Prostate gland (tissue), 2 donors: Measurements from ENCODE around the gene GNAI3. TPM values are rescaled to one million over a fixed set of nuclear protein-coding genes. Genes with fewer than 3 reads are reported as not detected.

Experiments
- DNase-seq: peaks from one replicate; pipeline ENCODE4 v3.0.0-alpha.2; 2019; ENCODE audit warnings: low spot score
- H3K27ac ChIP-seq, 2 donors: fragments of 200-600 bp; sonication (generic); 2 replicates each; pipeline ENCODE4 v1.5.1; 2017 to 2019
- H3K27me3 ChIP-seq: fragments of 200-600 bp; sonication (generic); replicated peaks from 2 replicates; pipeline ENCODE4 v1.5.1; 2019; ENCODE audit not compliant: insufficient read depth
- H3K36me3 ChIP-seq, 2 donors: fragments of 200-600 bp; sonication (generic); 1 replicate in 1 of 2; 2 replicates in 1 of 2; pipeline versions ENCODE4 v1.5.1 to v1.8.1; 2017 to 2019
- H3K4me1 ChIP-seq: fragments of 200-600 bp; sonication (generic); replicated peaks from 2 replicates; pipeline ENCODE4 v1.5.1; 2019
- H3K4me3 ChIP-seq, 2 donors: fragments of 200-600 bp; sonication (generic); 2 replicates each; pipeline ENCODE4 v1.5.1; 2017 to 2019
- H3K9me3 ChIP-seq: fragments of 200-600 bp; sonication (generic); 2 replicates; pipeline ENCODE4 v1.5.1; 2017
- POLR2A ChIP-seq: fragments of 450-650 bp; IDR thresholded peaks from one replicate; pipeline ENCODE4 v1.6.1; 2016; ENCODE audit warnings: antibody characterized with exemption, mild to moderate bottlenecking
- POLR2AphosphoS5 ChIP-seq: sonication (generic); formaldehyde crosslinking; IDR thresholded peaks from one replicate; pipeline ENCODE4 v1.6.1; 2017; ENCODE audit warnings: antibody characterized with exemption
- WGBS: methylation state at CpG from one replicate; pipeline ENCODE4 v1.1.5; 2018; 5-methylcytosine and 5-hydroxymethylcytosine counted together
- intact Hi-C: fragments of 100-400 bp; cut with DNase I; formaldehyde crosslinking; loops from one replicate; pipeline ENCODE4 v1.14.2; 2022
- total RNA-seq, 2 donors: library from RNA; depleted of rRNA; stranded (reverse); fragments of >200 nt; gene quantifications; one replicate each; pipeline ENCODE4 v1.1.0, GENCODE V29; 2016
- TF ChIP-seq, protein P1 (sequence below), 4 experiments: fragments of 200-600 bp in 2 of 4; fragments of 450-650 bp in 2 of 4; sonication (generic) in 2 of 4; IDR thresholded peaks; 1 replicate in 3 of 4; 2 replicates in 1 of 4; pipeline ENCODE4 v1.5.1; 2016 to 2019; ENCODE audit warnings: antibody characterized with exemption in 4 of 4, mild to moderate bottlenecking in 2 of 4, moderate library complexity in 2 of 4

The GNAI3 gene
- total RNA-seq, 2 donors from 2014 or later = 5.1 to 5.4 TPM

DNA sequence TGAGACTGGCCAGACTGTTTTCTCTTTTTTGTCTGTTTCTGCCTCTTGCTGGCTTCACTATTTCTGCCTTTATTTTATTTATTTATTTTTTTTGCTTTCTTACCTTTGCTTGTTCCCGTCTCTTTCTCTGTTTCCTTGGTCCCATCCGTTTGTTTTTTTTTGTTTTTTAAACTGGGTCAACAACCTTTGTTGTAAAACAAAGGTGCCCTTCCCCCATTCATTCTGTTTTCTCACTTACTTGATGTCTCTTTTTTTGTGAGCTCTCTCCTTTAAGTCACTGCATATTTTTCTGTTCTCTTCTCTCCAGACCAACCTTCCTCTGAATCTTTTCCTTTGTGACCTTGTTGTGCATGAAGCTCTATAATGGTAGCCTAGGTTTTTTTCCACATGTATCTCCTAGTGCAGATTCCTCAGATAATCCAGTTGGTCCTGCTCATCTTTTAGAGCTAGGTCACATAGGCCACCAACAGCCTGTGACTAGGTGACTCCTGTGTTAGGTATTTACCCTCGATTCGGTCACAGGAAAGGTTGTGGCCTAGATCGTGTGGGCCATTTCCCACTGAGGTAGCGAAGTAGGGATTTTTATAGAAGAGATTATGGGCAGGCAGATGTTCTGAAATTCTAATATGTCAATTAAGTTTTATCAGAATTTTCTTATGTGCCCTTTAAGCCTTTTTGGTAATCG, 15.9 kb downstream of the GNAI3 start:
- H3K36me3 ChIP-seq = no peaks in the 10 kb centered on the region
- intact Hi-C loops = no loop called here
- no peak for DNase-seq
- H3K27me3 ChIP-seq = no peaks in the 10 kb centered on the region
- WGBS = 78% methylated on average over 7 of the region's 7 CpGs
- H3K9me3 ChIP-seq = no peaks in the 10 kb centered on the region
- TF ChIP-seq POLR2A = no peak
- no peak for TF ChIP-seq POLR2AphosphoS5
- TF ChIP-seq, protein P1, sequence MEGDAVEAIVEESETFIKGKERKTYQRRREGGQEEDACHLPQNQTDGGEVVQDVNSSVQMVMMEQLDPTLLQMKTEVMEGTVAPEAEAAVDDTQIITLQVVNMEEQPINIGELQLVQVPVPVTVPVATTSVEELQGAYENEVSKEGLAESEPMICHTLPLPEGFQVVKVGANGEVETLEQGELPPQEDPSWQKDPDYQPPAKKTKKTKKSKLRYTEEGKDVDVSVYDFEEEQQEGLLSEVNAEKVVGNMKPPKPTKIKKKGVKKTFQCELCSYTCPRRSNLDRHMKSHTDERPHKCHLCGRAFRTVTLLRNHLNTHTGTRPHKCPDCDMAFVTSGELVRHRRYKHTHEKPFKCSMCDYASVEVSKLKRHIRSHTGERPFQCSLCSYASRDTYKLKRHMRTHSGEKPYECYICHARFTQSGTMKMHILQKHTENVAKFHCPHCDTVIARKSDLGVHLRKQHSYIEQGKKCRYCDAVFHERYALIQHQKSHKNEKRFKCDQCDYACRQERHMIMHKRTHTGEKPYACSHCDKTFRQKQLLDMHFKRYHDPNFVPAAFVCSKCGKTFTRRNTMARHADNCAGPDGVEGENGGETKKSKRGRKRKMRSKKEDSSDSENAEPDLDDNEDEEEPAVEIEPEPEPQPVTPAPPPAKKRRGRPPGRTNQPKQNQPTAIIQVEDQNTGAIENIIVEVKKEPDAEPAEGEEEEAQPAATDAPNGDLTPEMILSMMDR (IDR thresholded peaks at IDR 0.05) = no peak
- H3K4me3 ChIP-seq = no peak overlapping the region
- H3K4me1 ChIP-seq = peaks cover 8% of the 10 kb centered on the region
- no peak overlapping the region for H3K27ac ChIP-seq

DNA sequence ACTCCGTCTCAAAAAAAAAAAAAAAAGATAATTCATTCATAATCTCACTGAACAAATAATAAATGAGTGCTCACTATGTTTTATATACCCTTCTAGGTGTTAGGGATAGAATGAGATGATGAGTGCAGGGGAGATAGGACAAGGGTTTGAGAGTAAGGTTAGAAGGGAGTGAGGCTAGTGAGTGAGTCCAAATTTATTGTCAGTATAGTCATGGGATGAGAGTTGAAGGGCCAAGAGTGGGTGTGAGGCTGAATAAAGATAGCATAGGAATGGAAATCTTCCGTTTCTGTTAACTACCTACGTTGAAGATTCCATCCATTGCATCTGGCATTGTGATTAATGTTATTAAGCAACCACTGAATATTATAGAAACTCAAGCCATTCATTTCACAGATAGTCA, 16.8 kb downstream of the GNAI3 start:
- no peaks in the 10 kb centered on the region for H3K27me3 ChIP-seq
- no peak overlapping the region for H3K4me3 ChIP-seq
- H3K9me3 ChIP-seq = no peaks in the 10 kb centered on the region
- intact Hi-C loops = no loop called here
- no peak for DNase-seq
- TF ChIP-seq, protein P1 (IDR thresholded peaks at IDR 0.05) = no peak
- no peak for TF ChIP-seq POLR2AphosphoS5
- no peak overlapping the region for H3K27ac ChIP-seq
- peaks cover 8% of the 10 kb centered on the region for H3K4me1 ChIP-seq
- no peaks in the 10 kb centered on the region for H3K36me3 ChIP-seq
- 88% methylated on average over 3 of the region's 3 CpGs for WGBS

DNA sequence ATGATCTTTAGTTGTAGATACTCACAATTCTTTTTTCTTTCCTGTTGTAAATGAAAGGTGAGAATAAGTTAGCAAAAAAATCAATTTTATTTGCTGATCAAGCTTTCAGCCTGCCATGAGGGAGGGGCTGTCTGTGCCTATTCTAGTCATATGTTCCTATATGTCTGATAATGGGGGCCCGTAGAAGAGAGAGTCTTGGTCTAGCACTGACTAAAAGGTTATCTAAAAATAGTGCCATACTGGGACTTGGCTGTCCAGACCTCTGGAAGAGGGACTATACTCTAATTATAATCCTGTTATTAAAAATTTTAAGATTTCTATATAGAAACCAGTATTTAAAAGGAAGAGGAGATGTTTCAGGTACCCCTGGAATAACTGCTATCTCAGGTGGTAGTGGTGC, 18.6 kb downstream of the GNAI3 start:
- H3K27me3 ChIP-seq = no peaks in the 10 kb centered on the region
- intact Hi-C loops = no loop called here
- no peaks in the 10 kb centered on the region for H3K9me3 ChIP-seq
- H3K27ac ChIP-seq = no peak overlapping the region
- WGBS = 86% methylated on average over 1 of the region's 1 CpG
- DNase-seq = no peak
- H3K4me1 ChIP-seq = peaks cover 8% of the 10 kb centered on the region
- H3K4me3 ChIP-seq = no peak overlapping the region
- no peak for TF ChIP-seq POLR2A
- TF ChIP-seq POLR2AphosphoS5 = no peak
- TF ChIP-seq, protein P1 (IDR thresholded peaks at IDR 0.05) = no peak
- no peaks in the 10 kb centered on the region for H3K36me3 ChIP-seq

DNA sequence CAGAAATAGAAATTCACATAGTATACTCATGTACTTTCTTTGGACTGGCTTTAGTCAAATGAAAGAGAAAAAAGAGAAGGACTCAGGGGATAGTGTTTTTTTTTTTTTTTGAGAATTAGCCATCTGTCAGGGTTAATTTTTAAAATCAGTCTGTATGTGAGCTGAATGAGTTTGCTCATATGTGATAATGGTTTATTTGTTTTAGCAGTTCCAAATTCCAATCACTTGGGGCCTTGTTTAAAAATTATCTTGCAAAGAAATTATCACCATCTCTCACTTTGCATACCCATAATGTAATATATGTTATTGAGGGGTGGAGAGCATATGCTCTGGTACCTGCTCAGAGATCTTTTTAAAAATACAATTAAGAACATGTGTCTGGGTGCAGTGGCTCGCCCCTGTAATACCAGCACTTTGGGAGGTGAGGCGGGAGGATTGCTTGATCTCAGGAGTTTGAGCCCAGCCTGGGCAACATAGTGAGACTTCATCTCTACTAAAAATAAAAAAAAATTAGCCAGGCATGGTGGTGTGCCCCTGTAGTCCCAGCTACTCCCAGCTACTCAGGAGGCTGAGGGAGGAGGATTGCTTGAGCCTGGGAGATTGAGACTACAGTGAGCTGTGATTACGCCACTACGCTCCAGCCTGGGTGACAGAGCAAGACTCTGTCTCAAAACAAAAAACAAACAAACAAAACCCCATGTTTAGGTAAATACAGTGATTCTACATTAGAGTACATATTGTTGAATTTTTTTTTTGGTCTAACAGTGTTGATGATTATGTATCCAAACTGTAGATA, 19.7 kb downstream of the GNAI3 start:
- no peak for DNase-seq
- no peaks in the 10 kb centered on the region for H3K36me3 ChIP-seq
- no peaks in the 10 kb centered on the region for H3K9me3 ChIP-seq
- H3K27me3 ChIP-seq = no peaks in the 10 kb centered on the region
- TF ChIP-seq POLR2A (no peak), POLR2AphosphoS5 (no peak)
- TF ChIP-seq, protein P1 (IDR thresholded peaks at IDR 0.05) = no peak
- no peak overlapping the region for H3K27ac ChIP-seq
- H3K4me1 ChIP-seq = peaks cover 8% of the 10 kb centered on the region
- no peak overlapping the region for H3K4me3 ChIP-seq
- WGBS = 91% methylated on average over 4 of the region's 4 CpGs
- intact Hi-C loops = no loop called here
